ENCODE data around the gene GPBAR1.
"Not testable (repeated sequence)": the region's sequence is repeated elsewhere in the genome, so short reads cannot be mapped to it uniquely, and the experiment has no call there.

Gene GPBAR1

DNA sequence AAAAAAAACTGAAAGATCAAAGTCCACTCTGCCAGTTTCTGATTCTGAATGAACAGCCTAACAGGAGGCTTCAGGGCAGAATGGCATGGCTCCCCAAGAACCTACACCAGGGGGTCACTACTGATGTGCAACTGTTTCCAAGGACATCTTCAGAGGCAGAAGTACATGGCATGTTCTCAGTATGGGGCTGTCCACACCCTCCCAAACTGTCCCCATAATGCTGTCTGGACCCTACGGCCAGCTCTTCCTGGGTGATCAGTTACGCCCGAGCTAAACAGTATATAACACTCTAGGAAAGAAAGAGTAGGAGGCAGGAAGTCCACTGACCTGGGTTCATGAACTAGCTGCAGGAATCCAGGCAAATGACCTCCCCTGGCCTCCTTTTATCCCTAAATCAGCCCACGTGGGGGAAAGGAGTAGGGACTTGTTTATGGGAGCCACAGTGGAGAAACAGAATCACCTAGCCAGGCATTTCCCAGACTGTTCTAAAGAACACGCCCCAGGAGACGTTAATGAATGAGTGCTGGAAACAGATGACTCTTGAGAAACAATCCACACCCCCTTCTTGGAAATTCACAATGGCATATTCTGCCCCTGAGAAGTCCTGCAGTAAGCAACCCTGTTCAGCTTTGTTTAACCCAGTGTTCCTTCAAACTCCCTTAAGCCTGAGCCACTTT, 29.0 kb downstream of the GPBAR1 start:
- DNase-seq = no peak

DNA sequence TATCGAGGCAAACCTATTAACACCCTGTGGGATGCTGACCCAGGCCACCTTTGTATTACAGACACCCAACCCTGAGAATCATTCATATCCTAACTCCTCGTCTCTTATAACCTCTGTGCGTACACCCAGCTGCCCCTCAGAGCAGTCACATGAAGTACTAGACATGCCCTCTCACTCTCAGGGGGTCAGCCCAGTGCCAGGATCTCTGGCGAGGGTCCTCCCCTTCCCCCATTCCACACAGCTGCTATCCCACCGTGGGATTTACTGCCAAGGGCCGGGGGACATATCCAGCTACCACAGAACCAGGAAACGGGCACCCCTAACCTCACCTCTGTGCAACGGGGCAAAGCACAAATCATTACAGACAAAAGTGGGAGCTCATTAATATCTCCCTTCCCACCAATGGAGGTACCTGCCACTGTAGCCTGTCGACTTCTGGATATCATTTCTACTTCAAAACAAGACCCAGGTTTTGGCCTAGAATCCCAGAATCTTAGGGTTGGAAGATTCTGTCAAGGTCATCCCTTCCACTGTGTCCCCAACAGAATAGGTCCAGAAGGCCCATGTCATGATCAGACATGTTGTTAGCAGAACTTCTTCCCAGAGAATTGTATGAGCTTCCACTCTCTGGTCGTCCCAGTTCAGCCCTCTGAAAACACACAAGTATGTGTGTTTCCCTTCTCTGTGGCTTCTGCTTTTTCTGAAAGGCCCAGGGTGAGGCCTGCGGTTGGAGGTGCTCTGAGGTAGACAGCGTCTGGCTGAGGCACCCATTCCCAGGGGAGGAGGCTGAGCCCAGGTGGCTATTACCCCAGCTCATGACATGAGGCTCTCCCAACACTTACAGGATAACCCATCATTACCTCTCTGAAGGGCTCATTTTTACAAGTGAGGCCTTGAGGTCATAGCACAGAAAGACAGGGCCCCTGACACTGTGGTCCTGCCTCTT, 29.8 kb downstream of the GPBAR1 start:
- DNase-seq = peak; percentile 32

DNA sequence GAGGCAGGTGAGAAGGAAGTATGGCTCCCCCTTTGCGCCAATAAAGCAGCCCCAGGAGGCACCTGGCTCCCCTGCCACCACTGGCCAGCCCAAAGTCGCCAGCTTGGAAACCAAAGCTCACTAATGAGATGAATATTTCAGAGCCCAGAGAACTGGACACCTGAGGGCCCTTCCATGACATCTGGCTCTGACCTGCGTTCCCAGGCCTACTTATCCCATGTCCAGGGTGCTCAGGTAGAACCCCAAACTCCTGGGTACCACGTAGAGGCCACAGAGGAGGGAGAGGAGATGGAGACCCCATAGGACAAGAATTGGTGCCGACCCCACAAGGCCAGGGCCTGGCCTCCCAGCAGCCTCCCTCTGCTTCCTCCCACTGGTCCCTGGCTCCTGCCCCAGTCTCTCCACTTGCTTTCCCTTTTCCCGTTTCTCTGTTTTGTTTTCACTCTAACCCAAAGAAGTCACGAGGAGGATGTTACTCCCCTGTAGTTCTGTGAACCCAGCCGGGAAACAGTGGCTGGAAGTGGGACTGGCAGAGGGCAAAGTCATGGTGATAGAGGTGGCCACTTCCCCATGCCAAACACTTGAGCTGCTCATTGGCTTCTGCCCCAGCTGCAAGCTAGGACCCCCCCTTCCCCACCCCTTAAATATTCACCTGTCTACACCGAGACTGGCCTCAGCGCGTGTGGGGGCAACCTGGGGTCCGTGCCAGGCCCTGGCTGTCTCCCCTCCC, 30.7 kb downstream of the GPBAR1 start:
- DNase-seq = no peak

DNA sequence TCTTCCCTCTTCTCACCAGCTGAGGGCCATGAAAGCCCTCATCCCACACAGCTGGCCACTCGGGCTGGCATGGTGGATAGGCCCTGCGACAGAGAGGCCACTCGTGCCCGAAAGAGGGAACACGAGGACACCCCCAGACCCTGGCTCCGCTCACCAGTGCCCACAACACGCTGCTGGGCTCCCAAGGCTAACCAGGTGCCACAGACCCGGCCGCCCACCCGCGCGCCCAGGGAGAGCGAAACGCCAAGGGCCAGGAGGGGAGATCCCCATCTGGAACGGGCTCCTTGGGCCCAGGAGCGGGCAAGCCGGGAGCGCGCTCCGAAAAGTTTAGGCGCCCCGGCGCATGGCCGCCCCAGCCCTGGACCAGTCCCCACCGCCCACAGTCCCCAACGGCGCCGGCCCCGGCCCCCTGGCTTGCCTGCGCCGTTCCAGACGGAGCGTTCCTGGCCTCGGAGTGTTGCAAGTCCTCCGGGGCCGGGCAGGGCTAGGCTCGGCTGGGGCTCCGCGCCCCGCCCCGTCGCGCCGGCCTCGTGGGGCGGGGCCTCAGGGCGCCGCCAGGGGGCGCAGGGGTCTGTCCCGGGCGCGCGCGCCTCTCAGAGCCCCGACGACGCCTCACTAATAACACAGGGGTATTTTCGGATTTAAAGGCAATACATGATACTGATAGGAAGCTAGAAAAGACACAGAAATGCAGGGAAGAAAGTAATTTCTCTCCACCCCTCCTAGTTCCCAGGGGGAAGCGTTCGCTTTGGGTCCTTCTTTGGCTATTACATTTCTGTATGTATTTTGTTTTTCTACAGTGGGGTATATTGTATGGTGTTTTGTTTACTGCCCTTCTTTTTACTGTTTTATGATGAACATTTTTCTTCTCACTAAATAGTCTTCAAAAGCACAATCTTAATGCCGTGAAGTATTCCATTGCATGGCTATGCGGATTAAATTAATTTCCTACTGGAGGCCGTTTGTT, 31.5 kb downstream of the GPBAR1 start, which contains the start of gene TMBIM1:
TSS of gene TMBIM1 (minus strand) at position 456 of the 967 bp plus-strand sequence. CDS start 10,362 bp downstream, outside the sequence.
- peak; percentile 53 for DNase-seq

DNA sequence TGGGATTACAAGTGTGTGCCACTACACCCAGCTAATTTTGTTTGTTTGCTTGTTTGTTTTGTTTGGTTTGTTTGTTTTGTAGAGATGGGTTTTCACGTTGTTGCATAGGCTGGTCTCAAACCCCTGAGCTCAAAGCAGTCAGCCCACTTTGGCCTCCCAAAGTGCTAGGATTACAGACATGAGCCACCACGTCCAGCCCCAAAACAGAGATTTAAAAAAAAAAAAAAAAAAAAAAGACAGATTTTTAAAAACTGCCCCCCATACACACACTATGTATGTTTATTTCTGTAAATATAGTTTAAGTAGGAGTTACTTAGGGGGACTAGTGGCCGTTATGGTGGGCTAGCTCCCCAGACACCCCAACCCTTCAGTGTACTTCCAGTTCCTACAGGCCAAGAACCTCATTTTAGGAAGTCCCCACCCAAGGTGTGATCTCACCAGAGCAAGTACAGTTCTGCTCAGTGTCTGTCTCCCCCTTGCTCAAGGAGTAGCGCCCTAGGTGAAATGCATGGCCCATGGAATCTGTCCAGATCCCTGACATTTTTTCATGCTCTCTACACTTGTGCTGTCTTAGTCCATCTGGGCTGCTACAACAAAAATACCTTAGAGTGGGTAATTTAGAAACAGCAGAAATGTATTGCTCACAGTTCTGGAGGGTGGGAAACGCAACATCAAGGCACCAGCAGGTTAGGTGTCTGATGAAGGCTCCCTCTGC, 33.1 kb downstream of the GPBAR1 start:
- DNase-seq = no peak

DNA sequence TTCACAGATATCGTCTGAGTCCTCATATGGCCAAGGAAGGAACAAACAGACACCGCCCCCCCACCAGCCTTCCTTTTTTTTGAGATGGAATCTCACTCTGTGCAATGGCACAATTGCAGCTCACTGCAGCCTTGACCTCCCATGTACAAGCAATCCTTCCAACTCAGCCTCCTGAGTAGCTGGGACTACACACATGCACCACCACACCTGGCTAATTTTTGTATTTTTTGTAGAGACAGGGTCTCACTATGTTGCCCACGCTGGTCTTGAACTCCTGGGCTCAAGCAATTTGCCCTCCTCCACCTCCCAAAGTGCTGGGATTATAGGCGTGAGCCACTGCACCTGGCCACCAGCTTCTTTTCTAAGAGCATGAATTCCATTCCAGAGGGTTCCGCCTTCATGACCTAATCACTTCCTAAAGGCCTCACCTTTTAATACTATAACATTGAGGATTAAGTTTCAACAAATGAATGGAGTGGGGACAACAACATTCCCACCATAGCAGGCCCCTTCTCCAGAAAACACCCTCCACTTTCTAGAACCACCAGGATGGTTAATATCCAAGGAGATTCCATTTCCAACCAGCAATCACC, 33.7 kb downstream of the GPBAR1 start:
- DNase-seq = no peak

DNA sequence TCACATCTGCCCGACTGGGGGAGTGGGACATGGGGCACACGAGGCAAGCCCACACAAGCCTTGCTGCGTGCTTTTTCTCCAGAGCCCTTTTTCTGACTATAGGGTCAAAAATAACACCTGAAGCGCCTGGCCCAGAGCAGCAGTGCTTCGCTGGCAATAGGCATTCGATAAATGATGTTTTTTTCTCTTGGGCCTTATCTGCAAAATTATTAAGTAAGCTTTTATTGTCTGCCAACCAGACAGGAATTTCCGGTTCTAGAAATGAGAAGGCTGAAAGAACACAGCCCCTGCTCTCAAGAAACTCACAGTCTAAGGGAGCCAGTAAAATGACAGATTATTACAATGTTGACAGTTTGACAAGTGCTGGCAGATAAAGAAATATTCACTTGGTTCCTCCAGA, 34.2 kb downstream of the GPBAR1 start:
- DNase-seq = no peak

DNA sequence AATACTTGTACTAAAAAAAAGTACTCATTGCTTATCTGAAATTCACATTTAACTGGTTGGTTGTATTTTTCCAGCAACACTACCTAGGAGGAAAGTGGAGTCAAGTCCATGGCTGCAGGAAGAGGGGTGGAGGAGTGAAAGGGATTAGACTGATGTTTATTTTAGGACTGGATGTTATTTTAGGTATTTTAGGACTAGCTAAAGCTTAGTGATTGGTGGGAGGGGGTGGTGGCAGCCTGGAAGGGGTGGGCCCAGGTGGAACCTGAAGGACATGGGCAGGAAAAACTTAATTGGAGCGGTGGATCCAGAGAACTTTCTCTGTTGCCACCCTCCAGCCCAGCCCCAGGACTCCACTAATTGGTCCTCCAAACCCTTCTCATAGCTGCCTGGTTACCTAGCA, 35.4 kb downstream of the GPBAR1 start:
- no peak for DNase-seq

DNA sequence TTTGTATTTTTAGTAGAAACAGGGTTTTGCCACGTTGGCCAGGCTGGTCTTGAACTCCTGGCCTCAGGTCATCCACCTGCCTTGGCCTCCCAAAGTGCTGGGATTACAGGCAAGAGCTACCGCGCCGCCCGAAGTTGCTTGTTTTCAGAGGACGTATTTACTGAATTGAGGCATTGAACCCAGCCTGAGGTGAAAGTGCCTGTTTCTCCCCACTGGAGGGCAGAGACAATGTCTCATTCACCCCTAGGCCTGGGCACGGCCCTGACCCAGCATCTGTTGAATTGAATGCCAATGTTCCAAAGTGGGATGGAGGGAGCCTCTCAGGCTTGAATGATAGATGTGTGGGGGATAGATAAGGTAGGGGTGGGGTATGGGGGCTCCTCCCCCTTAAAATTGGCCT, 36.0 kb downstream of the GPBAR1 start:
- DNase-seq = no peak

DNA sequence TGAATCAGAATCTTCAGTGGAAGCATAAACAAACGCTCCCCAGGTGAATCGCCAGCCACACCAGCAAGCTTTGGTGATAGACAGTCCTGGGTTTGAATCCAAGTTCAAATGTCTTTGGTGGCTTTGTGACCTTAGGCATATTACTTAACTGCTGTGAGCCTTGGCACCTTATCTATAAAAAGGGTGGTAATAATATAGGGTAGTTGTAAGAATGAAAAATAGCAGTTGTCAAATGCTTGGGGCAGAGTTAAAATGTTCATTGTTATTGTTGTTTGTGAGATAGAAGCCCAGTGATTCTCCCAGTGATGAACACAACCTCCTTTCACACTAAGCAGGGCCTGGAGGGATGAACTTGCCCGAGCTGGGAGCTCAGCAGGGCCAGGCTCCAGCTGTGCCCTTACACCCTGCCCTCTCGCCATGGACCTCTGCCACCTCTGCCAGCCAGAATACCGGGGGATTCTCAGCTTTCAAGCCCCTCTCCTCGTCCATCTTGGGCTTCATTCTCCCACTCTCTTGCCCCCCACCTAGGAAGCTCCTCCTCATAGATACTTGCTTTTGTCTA, 37.6 kb downstream of the GPBAR1 start:
- no peak for DNase-seq

DNA sequence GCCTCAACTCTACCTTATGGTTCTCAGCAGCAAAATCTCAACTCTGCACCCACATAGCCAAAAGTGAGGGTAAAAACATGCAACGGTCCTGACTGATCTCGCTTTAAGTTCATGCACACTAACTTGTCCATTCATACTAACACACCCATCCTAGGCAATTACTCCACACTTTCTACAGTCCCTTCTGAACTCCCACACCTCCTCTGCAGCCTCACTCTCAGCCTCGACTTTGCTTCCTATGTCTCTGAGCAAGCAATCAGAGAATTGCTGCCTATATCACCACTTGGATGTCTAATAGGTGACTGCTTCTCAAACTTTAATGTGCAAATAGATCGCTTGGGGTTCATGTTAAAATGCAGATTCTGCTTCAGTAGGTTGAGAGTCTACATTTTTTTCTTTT, 39.3 kb downstream of the GPBAR1 start:
- no peak for DNase-seq

DNA sequence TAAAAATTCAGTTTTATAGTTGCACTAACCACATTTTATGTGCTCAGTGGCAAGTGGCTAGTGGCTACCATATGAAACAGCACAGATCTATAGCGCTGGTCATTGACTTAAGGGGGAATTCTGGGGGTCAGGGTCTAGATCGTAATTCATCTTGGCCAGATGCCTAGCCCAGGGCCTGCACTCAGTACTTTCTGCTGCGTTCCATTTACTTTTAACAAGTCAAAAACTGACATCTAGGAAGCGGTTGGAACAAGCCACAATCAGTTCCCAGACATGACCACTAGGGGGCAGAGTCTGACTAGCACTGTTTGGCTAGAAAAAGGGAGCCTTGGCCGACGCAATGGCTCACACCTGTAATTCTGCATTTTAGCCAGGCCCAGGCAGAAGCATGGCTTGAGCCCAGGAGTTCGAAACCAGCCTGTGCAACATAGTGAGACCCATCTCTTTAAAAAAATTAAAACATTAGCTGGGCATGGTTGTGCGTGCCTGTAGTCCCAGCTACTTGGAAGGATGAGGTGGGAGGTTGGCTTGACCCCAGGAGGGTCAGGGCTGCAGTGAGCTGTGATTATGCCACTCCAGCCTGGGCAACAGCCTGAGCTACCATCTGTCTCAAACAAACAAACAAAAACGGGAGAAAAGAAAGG, 40.5 kb downstream of the GPBAR1 start:
- DNase-seq = peak; percentile 88

DNA sequence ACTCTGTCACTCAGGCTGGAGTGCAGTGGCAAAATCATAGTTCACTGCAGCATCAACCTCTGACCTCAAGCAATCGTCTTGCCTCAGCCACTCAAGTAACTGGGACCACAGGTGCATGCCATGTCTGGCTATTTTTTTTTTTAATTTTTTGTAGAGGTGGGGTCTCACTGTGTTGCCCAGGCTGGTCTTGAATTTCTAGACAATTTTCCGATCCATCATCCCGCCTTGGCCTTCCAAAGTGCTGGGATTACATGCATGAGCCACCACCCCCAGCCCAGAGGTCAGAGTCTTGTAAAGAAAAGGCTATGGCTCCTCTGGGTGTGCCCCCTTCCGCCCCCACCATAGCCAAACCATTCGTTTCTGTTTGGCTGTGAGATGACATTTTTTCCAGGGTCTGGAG, 44.6 kb downstream of the GPBAR1 start:
- DNase-seq = no peak

DNA sequence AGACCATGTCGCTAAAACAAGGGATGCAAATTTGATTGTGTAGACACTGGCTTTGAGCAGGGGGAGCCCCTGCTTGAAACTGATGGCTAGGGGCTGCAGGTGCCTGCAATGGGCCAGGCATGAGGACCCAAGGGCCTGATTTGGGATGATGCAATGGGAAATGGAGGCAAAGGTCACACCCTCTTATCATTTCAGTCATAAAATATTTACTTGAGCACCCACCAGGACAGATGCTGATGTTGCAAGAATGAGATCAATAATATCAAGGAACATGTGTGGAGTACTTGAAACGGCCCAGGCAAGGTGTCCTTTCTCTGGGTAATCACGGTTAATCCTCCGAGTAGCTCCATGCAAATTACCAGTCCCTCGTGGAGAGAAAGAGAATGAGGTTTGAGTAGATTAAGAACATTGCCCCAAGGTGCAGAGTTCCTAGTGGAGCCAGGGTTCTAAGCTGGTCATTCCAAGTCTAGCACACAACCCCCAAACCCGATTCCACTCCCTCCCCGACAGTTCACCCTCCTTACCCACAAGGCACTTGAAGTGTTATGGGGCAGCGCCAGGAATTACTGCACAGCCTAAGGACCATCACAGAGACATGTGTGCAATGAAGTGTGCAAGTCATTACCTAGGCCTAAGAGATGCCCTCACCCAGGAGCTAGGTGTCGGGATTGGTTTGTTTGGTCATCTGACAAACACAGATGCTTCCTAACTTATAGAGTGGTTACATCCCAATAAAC, 45.5 kb downstream of the GPBAR1 start:
- no peak for DNase-seq

DNA sequence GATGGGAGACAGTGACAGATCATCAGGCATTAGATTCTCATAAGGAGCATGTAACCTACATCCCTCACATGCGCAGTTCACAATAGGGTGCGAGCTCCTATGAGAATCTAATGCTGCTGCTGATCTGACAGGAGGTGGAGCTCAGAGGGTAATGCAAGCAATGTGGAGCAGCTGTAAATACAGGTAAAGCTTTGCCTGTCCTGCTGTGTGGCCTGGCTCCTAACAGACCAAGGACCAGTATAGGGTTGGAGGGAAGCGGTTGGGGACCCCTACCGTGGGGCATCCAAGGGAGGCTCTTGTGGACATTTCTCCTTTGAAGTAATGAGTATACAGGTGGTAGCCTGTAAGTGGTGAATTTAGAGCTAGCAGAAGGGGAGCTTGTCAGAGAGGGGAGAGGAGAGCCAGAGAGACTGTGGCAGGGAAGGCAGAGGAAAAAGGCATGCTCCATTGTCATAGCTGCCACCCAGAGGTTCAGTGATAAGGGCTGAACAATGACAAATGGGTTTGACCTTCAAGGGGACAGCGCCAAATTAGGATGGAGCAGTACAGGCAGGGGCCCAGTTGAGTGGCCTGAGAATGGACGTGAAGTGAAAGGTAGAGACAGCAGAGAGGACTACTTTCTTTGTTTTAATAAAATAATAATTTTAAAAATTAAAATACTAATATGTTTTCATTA, 46.7 kb downstream of the GPBAR1 start:
- DNase-seq = no peak

DNA sequence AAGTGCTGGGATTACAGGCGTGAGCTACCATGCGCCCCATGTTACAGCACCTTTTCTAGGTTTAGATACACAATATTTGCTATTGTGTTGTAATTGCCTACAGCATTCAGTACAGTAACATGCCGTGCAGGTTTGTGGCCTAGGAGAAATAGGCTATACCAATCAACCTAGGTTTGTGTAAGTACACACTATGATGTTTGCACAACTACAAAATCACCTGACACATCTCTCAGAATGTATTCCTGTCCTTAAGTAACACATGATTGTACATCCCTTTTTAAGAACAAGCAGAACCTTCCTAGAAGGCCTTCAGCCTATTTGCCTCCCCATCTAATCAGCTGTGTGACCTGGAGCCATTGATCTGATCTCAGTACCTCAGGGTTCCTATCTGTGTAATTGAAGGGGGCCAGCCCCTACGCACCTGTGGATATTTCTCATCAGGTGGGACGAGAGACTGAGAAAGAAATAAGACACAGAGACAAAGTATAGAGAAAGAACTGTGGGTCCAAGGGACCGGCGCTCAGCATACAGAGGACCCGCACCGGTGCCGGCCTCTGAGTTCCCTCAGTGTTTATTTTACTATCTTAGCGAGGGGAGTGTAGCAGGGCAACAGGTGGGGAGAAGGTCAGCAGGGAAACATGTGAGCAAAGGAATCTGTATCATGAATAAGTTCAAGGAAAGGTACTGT, 50.2 kb downstream of the GPBAR1 start:
- DNase-seq = no peak

DNA sequence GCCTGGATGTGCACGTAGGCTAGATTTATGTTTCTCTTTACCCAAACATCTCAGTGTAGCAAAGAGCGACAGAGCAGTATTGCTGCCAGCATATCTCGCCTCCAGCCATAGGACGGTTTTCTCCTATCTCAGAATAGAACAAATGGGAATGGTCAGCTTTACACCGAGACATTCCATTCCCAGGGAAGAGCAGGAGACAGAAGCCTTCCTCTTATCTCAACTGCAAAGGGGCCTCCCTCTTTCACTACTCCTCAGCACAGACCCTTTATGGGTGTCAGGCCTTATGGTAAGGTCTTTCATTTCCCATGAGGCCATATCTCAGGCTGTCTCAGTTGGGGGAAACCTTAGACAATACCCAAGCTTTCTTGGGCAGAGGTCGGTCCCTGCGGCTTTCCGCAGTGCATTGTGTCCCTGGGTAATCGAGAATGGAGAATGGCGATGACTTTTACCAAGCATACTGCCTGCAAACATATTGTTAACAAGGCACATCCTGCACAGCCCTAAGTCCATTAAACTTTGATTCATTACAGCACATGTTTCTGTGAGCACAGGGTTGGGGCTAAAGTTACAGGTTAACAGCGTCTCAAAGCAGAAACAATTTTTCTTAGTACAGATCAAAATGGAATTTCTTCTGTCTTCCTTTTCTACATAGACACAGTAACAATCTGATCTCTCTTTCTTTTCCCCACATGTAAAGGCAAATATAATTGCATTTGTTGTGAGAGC, 50.9 kb downstream of the GPBAR1 start:
- DNase-seq = not testable (repeated sequence)
